A673 (cell line): ENCODE measurements around the gene MED13. TPM values are rescaled to one million over a fixed set of nuclear protein-coding genes. Genes with fewer than 3 reads are reported as not detected.

Experiments
- BruUV-seq: library from RNA; stranded (reverse); fragments of 400-500 nt; replicated peaks from 2 replicates; lab custom pipeline; 2021; lab: Mats Ljungman, UMichigan
- CTCF ChIA-PET: fragments of 300-600 bp; sonication (Branson Sonifier 250); formaldehyde crosslinking; loops from one replicate; lab custom pipeline; 2022; ENCODE audit warnings: antibody characterized with exemption; lab: Charles Lee
- POLR2A ChIA-PET: fragments of 300-600 bp; sonication (Branson Sonifier 250); formaldehyde crosslinking; loops from one replicate; lab custom pipeline; 2022; ENCODE audit warnings: antibody characterized with exemption; ENCODE audit not compliant: low non-redundant PET; lab: Charles Lee
- DNase-seq: peaks from one replicate; pipeline ENCODE4 v3.0.0-alpha.2; 2015; ENCODE audit warnings: low spot score
- H3K27ac ChIP-seq: fragments of 200-600 bp; sonication (generic); 2 replicates; pipeline ENCODE4 v1.5.1; 2016; ENCODE audit warnings: mixed run types, low read depth, mild to moderate bottlenecking, mixed read lengths, antibody characterized with exemption, low read length; ENCODE audit not compliant: poor library complexity, severe bottlenecking
- H3K27me3 ChIP-seq: fragments of 200-600 bp; sonication (generic); replicated peaks from 2 replicates; pipeline ENCODE4 v1.6.1; 2017; ENCODE audit warnings: mixed run types, low read depth, mild to moderate bottlenecking, mixed read lengths, antibody characterized with exemption, low read length; ENCODE audit not compliant: insufficient read depth, poor library complexity
- H3K36me3 ChIP-seq: fragments of 200-600 bp; sonication (generic); 2 replicates; pipeline ENCODE4 v1.6.1; 2016; ENCODE audit warnings: mixed run types, mild to moderate bottlenecking, mixed read lengths, antibody characterized with exemption, low read length; ENCODE audit not compliant: insufficient read depth, poor library complexity, severe bottlenecking
- H3K4me1 ChIP-seq: fragments of 200-600 bp; sonication (generic); 2 replicates; pipeline ENCODE4 v1.6.1; 2017; ENCODE audit warnings: mixed run types, mild to moderate bottlenecking, mixed read lengths, antibody characterized with exemption, low read length; ENCODE audit not compliant: insufficient read depth, poor library complexity, severe bottlenecking
- H3K4me3 ChIP-seq: fragments of 200-600 bp; sonication (generic); 2 replicates; pipeline ENCODE4 v1.5.1; 2016; ENCODE audit warnings: low read depth, mixed run types, mild to moderate bottlenecking, mixed read lengths, low read length; ENCODE audit not compliant: poor library complexity, severe bottlenecking
- H3K9me3 ChIP-seq: fragments of 200-600 bp; sonication (generic); 2 replicates; pipeline ENCODE4 v1.6.1; 2016; ENCODE audit warnings: mixed run types, low read depth, mild to moderate bottlenecking, mixed read lengths, antibody characterized with exemption, low read length; ENCODE audit not compliant: poor library complexity, severe bottlenecking
- EZH2 ChIP-seq: fragments of 200-600 bp; sonication (generic); IDR thresholded peaks from 2 replicates; pipeline ENCODE4 v1.6.1; 2017; ENCODE audit warnings: borderline replicate concordance, low read depth, mild to moderate bottlenecking, mixed read lengths, antibody characterized with exemption, low read length; ENCODE audit not compliant: poor library complexity, severe bottlenecking
- intact Hi-C: fragments of 100-400 bp; cut with micrococcal nuclease; formaldehyde crosslinking; loops from one replicate; pipeline ENCODE4 v1.10.0; 2022; ENCODE audit not compliant: unreplicated experiment
- total RNA-seq: library from RNA; stranded (reverse); gene quantifications from 2 replicates; pipeline ENCODE4 v1.2.3, GENCODE V29; 2021
- TF ChIP-seq, protein P1 (sequence below): fragments of 300-800, 200-600 bp; sonication (generic); conservative IDR thresholded peaks from 2 replicates; pipeline ENCODE4 v1.5.1; 2017; ENCODE audit warnings: low read depth, mild to moderate bottlenecking, antibody characterized with exemption, low read length, moderate library complexity, mixed read lengths

Gene MED13
- total RNA-seq, 1 experiment from 2014 or later: 65.0 TPM

DNA sequence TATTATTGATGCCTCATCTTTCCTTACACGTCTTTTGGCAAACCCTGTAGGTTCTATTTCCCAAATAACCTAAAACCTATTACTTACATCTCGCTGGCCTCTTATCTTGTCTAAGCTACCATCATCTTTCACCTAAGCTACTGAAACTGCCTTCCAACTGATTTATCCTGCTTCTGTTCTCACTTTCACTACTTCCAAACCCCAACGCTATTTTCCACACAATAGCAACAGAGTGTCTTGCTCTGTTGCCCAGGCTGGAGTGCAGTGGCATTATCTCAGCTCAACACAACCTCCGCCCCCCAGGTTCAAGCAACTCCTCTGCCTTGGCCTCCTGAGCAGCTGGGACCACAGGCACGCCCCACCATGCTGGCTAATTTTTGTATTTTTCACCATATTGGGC is 84.5 kb downstream of the MED13 start:
- H3K4me1 ChIP-seq: no peaks in the 10 kb centered on the region
- no TSS peak for BruUV-seq
- CTCF ChIA-PET: no interaction called here
- H3K27ac ChIP-seq: no peak overlapping the region
- H3K27me3 ChIP-seq: no peaks in the 10 kb centered on the region
- DNase-seq: no peak
- POLR2A ChIA-PET: no interaction called here
- TF ChIP-seq EZH2: no peak
- TF ChIP-seq, protein P1, sequence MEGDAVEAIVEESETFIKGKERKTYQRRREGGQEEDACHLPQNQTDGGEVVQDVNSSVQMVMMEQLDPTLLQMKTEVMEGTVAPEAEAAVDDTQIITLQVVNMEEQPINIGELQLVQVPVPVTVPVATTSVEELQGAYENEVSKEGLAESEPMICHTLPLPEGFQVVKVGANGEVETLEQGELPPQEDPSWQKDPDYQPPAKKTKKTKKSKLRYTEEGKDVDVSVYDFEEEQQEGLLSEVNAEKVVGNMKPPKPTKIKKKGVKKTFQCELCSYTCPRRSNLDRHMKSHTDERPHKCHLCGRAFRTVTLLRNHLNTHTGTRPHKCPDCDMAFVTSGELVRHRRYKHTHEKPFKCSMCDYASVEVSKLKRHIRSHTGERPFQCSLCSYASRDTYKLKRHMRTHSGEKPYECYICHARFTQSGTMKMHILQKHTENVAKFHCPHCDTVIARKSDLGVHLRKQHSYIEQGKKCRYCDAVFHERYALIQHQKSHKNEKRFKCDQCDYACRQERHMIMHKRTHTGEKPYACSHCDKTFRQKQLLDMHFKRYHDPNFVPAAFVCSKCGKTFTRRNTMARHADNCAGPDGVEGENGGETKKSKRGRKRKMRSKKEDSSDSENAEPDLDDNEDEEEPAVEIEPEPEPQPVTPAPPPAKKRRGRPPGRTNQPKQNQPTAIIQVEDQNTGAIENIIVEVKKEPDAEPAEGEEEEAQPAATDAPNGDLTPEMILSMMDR: no peak
- H3K4me3 ChIP-seq: no peak overlapping the region
- H3K36me3 ChIP-seq: peaks cover 65% of the 10 kb centered on the region
- intact Hi-C loops: no loop called here
- H3K9me3 ChIP-seq: no peaks in the 10 kb centered on the region

DNA sequence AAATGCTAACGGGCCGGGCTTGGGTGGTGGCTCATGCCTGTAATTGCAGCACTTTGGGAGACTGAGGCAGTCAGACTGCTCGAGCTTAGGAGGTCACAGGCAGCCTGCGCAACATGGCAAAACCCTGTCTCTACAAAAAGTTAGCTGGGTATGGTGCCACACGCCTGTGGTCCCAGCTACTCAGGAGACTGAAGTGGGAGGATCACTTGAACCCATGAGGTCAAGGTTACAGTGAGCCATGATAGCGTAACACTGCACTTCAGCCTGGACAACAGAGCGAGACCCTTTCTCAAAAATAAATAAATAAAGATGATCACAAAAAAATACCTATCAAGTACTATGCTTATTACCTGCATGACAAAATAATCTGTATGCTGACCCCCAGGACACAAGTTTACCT is 91.0 kb downstream of the MED13 start:
- Histone ChIP-seq H3K4me1 (no peaks in the 10 kb centered on the region), H3K27ac (no peak overlapping the region), H3K27me3 (no peaks in the 10 kb centered on the region), H3K9me3 (no peaks in the 10 kb centered on the region), H3K36me3 (peaks cover 52% of the 10 kb centered on the region), H3K4me3 (no peak overlapping the region)
- intact Hi-C loops: no loop called here
- BruUV-seq: no TSS peak
- ChIA-PET CTCF (no interaction called here), POLR2A (no interaction called here)
- TF ChIP-seq EZH2: no peak
- TF ChIP-seq, protein P1: no peak
- DNase-seq: no peak

DNA sequence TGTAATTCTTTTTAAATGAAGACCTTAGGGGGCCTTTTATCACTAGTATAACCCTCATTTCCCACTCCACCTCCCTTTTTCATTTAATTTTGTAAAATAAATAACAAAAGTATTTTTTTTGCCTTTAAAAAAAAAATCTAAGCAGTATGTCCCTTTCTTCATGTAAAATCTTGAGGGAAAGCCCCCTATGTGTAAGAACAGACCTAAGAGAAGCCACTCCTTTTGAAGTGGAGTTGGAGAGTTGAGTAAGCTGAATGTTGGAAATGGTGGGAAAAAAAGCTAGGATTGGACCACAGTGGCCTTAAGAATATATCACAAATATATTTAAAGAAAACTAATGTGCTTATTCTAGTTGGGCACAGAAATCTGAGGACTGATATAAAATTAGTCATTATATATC is 92.8 kb downstream of the MED13 start:
- Histone ChIP-seq H3K36me3 (peaks cover 38% of the 10 kb centered on the region), H3K27ac (no peak overlapping the region), H3K4me1 (no peaks in the 10 kb centered on the region), H3K27me3 (no peaks in the 10 kb centered on the region), H3K9me3 (no peaks in the 10 kb centered on the region), H3K4me3 (no peak overlapping the region)
- no peak for TF ChIP-seq EZH2
- TF ChIP-seq, protein P1: no peak
- no peak for DNase-seq
- CTCF ChIA-PET: no interaction called here
- no TSS peak for BruUV-seq
- POLR2A ChIA-PET: no interaction called here
- intact Hi-C loops: no loop called here
